CD4-positive, alpha-beta memory T cell (primary cell): Measurements from ENCODE around the gene MAML2. TPM values are rescaled to one million over a fixed set of nuclear protein-coding genes. Genes with fewer than 3 reads are reported as not detected.
"Not testable (repeated sequence)": the region's sequence is repeated elsewhere in the genome, so short reads cannot be mapped to it uniquely, and the experiment has no call there.

Experiments
- CTCF ChIA-PET: fragments of 350-600 bp; sonication (Branson Sonifier 250); formaldehyde crosslinking; loops from one replicate; lab custom pipeline; 2021; ENCODE audit warnings: inconsistent platforms; ENCODE audit not compliant: partially characterized antibody; lab: Charles Lee
- POLR2A ChIA-PET: fragments of 350-600 bp; sonication (Branson Sonifier 250); formaldehyde crosslinking; loops from one replicate; lab custom pipeline; 2021; ENCODE audit not compliant: partially characterized antibody; lab: Charles Lee
- DNase-seq, 5 donors: peaks; one replicate each; pipeline versions ENCODE4 v3.0.0 to v3.0.0-alpha.2; 2020 to 2022; ENCODE audit warnings: mixed read lengths in 1 of 5
- H3K27ac ChIP-seq: one replicate; pipeline ENCODE4 v1.7.0; 2013; ENCODE audit warnings: low read depth, low read length
- H3K27me3 ChIP-seq: 2 replicates; pipeline ENCODE4 v1.7.0; 2013; ENCODE audit warnings: mild to moderate bottlenecking, low read length, moderate library complexity; ENCODE audit not compliant: insufficient read depth
- H3K36me3 ChIP-seq: 2 replicates; pipeline ENCODE4 v1.7.0; 2013; ENCODE audit warnings: mild to moderate bottlenecking, low read length, moderate library complexity; ENCODE audit not compliant: insufficient read depth
- H3K4me1 ChIP-seq: 2 replicates; pipeline ENCODE4 v1.7.0; 2013; ENCODE audit warnings: mild to moderate bottlenecking, low read length, moderate library complexity; ENCODE audit not compliant: insufficient read depth
- H3K4me3 ChIP-seq, 2 donors: one replicate each; pipeline ENCODE4 v1.7.0; 2013; ENCODE audit warnings: low read length in 2 of 2, mild to moderate bottlenecking in 1 of 2
- H3K9me3 ChIP-seq, 2 donors: one replicate each; pipeline ENCODE4 v1.7.0; 2013; ENCODE audit warnings: low read length in 2 of 2, control low read depth in 1 of 2; ENCODE audit not compliant: control insufficient read depth in 1 of 2
- H3K27ac Mint-ChIP-seq, 7 donors: one replicate each; pipeline ENCODE4 v1.8.0; 2020 to 2021; ENCODE audit warnings: mixed read lengths in 7 of 7, mild to moderate bottlenecking in 6 of 7, inconsistent platforms in 3 of 7, moderate library complexity in 3 of 7
- H3K27me3 Mint-ChIP-seq, 2 donors: one replicate each; pipeline ENCODE4 v1.8.0; 2020 to 2021; ENCODE audit warnings: mixed read lengths in 2 of 2
- H3K36me3 Mint-ChIP-seq, 2 donors: one replicate each; pipeline ENCODE4 v1.8.0; 2020 to 2021; ENCODE audit warnings: mixed read lengths in 2 of 2, inconsistent platforms in 1 of 2, mild to moderate bottlenecking in 1 of 2
- H3K4me1 Mint-ChIP-seq, 4 donors: one replicate each; pipeline ENCODE4 v1.8.0; 2020 to 2021; ENCODE audit warnings: mixed read lengths in 4 of 4, mild to moderate bottlenecking in 1 of 4
- H3K4me3 Mint-ChIP-seq, 8 donors: one replicate each; pipeline ENCODE4 v1.8.0; 2020 to 2021; ENCODE audit warnings: mixed read lengths in 8 of 8, mild to moderate bottlenecking in 7 of 8, moderate library complexity in 6 of 8, inconsistent platforms in 3 of 8
- H3K9me3 Mint-ChIP-seq, 8 donors: one replicate each; pipeline ENCODE4 v1.8.0; 2020 to 2021; ENCODE audit warnings: mixed read lengths in 8 of 8, mild to moderate bottlenecking in 5 of 8, inconsistent platforms in 3 of 8, moderate library complexity in 1 of 8
- intact Hi-C: fragments of 100-400 bp; cut with micrococcal nuclease; formaldehyde crosslinking; loops from one replicate; pipeline ENCODE4 v1.15.1; 2023
- polyA plus RNA-seq, 2 donors: library from polyadenylated mRNA; unstranded; fragments of 300-500 nt; fragmentation: Illumina TruSeq; gene quantifications; one replicate each; pipeline ENCODE4 v1.2.3, GENCODE V29; 2021
- total RNA-seq, 2 experiments: library from RNA; stranded (reverse); gene quantifications; one replicate each; pipeline ENCODE4 v1.2.3, GENCODE V29; 2021

MAML2 gene
- total and polyA plus RNA-seq, 4 experiments from 2014 or later, result 1.6 to 38.3 (median 25.5) TPM

DNA sequence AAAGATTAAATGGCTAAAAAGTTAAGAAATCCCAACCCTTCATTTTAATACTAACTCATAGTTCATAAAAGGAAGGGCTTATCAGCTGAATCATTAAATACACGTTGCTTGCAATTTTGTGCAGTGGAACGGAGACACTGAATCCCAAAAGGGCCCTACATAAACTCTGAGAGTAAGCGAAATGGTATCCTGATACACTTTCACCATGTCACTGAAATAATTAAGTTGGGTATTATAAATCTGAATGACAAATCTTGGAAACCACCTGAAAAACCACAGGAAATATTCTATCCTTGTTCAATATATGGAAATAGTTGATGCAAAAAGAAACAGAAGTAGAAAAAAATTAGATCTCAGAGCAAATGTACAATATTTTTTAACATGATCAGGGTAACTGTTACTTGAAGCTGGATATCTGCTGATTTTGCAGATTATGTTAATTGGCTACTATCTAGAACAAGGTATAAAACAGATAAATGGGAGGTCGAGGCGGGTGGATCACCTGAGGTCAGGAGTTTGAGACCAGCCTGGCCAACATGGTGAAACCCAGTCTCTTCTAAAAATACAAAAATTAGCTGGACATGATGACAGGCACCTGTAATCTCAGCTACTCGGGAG is 55.1 kb downstream of the MAML2 start:
- peaks cover 3% of the 10 kb centered on the region for H3K36me3 ChIP-seq
- peaks cover 0 to 3% (median under 1%) of the 10 kb centered on the region in 8 donors for H3K9me3 Mint-ChIP-seq
- ChIA-PET CTCF (interaction anchor here (0.7 to 1.8 kb wide), 2 partner anchors 51 to 154 kb away, joined by 4 to 8 read pairs; no protein-coding TSS in a partner anchor), POLR2A (interaction anchor here (1.9 kb wide), 1 partner anchor 55 kb away, joined by 5 read pairs; the partner anchor contains the start of gene MAML2)
- peaks cover 11 to 13% of the 10 kb centered on the region in 2 donors for H3K36me3 Mint-ChIP-seq
- H3K4me3 Mint-ChIP-seq, result peak overlapping the region in 3 of 8 donors; percentile 4 to 61 (median 9)
- peaks cover 47 to 77% (median 60%) of the 10 kb centered on the region in 4 donors for H3K4me1 Mint-ChIP-seq
- no peak overlapping the region for H3K4me3 ChIP-seq
- peak overlapping the region in 5 of 7 donors; percentile 2 to 61 (median 25) for H3K27ac Mint-ChIP-seq
- H3K4me1 ChIP-seq, result peaks cover 52% of the 10 kb centered on the region
- no peak for DNase-seq
- no peaks in the 10 kb centered on the region for H3K27me3 ChIP-seq
- no peak overlapping the region for H3K27ac ChIP-seq
- no peaks in the 10 kb centered on the region for H3K27me3 Mint-ChIP-seq
- intact Hi-C loops, result no loop called here
- no peaks in the 10 kb centered on the region for H3K9me3 ChIP-seq

DNA sequence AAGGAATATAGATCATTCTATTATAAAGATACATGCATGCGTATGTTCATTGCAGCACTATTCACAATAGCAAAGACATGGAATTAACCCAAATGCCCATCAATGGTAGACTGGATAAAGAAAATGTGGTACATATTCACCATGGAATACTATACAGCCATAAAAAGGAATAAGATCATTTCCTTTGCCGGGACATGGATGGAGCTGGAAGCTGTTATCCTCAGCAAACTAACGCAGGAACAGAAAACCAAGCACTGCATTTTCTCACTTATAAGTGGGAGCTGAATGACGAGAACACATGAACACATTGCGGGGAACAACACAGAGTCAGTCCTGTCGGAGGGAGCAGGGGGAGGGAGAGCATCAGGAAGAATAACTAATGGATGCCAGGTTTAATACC is 57.0 kb downstream of the MAML2 start:
- Mint-ChIP-seq H3K4me3 (peak overlapping the region in 1 of 8 donors; percentile 9), H3K4me1 (peaks cover 42 to 75% (median 57%) of the 10 kb centered on the region in 4 donors), H3K27ac (peak overlapping the region in 2 of 7 donors; percentile 14 to 90), H3K36me3 (peaks cover 17% of the 10 kb centered on the region in 2 donors)
- H3K9me3 Mint-ChIP-seq, POLR2A ChIA-PET, H3K9me3 ChIP-seq, DNase-seq, H3K27ac ChIP-seq, H3K4me3 ChIP-seq, H3K27me3 Mint-ChIP-seq, H3K36me3 ChIP-seq, H3K27me3 ChIP-seq: not testable (repeated sequence)
- intact Hi-C loops, result loop anchor here (2.0 kb wide), 1 partner anchor 13 kb away; no protein-coding TSS in a partner anchor
- peaks cover 54% of the 10 kb centered on the region for H3K4me1 ChIP-seq
- CTCF ChIA-PET, result interaction anchor here (0.6 to 1.8 kb wide), 5 partner anchors 10 to 53 kb away, joined by 3 to 8 read pairs (median 4); no protein-coding TSS in a partner anchor

DNA sequence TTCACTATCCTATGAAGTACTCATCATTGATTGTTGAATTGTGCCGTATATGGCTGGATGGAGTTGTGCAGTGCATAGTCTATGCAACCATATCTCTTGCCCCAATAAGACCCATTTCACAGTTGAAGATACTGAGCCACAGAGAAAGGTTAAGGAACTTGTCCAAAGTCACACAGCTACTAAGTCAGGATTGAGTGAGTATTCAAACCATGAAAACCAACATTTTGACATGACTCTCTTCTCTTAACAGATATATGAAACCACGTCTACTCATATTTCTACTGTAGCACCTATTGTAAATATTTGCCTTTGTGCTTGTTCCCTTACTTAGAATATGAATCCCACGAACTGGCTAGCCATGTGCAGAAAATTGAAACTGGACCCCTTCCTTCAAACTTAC is 58.1 kb downstream of the MAML2 start:
- Mint-ChIP-seq H3K27me3 (no peaks in the 10 kb centered on the region), H3K9me3 (peaks cover 0 to 3% (median under 1%) of the 10 kb centered on the region in 8 donors), H3K4me1 (peaks cover 44 to 75% (median 59%) of the 10 kb centered on the region in 4 donors), H3K4me3 (peak overlapping the region in 2 of 8 donors; percentile 11 to 12), H3K36me3 (peaks cover 17 to 18% of the 10 kb centered on the region in 2 donors), H3K27ac (peak overlapping the region in 1 of 7 donors; percentile 8)
- H3K4me1 ChIP-seq, result peaks cover 65% of the 10 kb centered on the region
- no peak overlapping the region for H3K27ac ChIP-seq
- no peaks in the 10 kb centered on the region for H3K9me3 ChIP-seq
- CTCF ChIA-PET, result no interaction called here
- POLR2A ChIA-PET, result interaction anchor here (0.8 to 1.0 kb wide), 3 partner anchors 10 to 57 kb away, joined by 3 to 4 read pairs (median 3); no protein-coding TSS in a partner anchor
- no peaks in the 10 kb centered on the region for H3K27me3 ChIP-seq
- no peak for DNase-seq
- intact Hi-C loops, result loop anchor here (2.0 kb wide), 1 partner anchor 14 kb away; no protein-coding TSS in a partner anchor
- H3K36me3 ChIP-seq, result peaks cover 3% of the 10 kb centered on the region
- H3K4me3 ChIP-seq, result no peak overlapping the region

DNA sequence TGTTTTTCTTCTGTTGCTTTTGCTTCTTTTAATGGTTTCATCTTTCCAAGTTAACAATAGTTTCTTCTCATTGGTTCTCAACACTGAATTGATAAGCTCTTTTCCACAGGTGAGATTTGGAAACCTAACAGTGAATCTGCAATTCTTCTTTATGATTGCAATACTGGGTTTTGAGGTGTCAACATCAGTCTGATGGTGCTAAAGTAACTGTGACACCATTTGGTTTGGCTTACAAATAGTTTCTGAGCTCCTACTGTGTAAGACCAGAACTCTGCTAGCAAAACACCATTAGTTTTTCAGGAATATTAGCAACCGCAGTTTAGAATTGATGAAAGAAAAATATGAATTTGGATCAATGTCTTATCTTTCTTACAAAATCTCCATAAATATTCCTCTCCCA is 58.6 kb downstream of the MAML2 start:
- Histone ChIP-seq H3K9me3 (no peaks in the 10 kb centered on the region), H3K4me1 (peaks cover 69% of the 10 kb centered on the region), H3K4me3 (no peak overlapping the region), H3K27ac (no peak overlapping the region), H3K27me3 (no peaks in the 10 kb centered on the region), H3K36me3 (peaks cover 3% of the 10 kb centered on the region)
- intact Hi-C loops, result loop anchor here (2.0 kb wide), 1 partner anchor 14 kb away; no protein-coding TSS in a partner anchor
- Mint-ChIP-seq H3K4me3 (peak overlapping the region in 2 of 8 donors; percentile 11 to 20), H3K4me1 (peaks cover 46 to 77% (median 61%) of the 10 kb centered on the region in 4 donors), H3K27me3 (no peaks in the 10 kb centered on the region), H3K9me3 (peaks cover 0 to 3% (median under 1%) of the 10 kb centered on the region in 8 donors), H3K27ac (peak overlapping the region in 1 of 7 donors; percentile 34), H3K36me3 (peaks cover 17 to 18% of the 10 kb centered on the region in 2 donors)
- ChIA-PET CTCF (no interaction called here), POLR2A (interaction anchor here (0.8 to 1.0 kb wide), 3 partner anchors 11 to 57 kb away, joined by 3 to 4 read pairs (median 3); no protein-coding TSS in a partner anchor)
- no peak for DNase-seq

DNA sequence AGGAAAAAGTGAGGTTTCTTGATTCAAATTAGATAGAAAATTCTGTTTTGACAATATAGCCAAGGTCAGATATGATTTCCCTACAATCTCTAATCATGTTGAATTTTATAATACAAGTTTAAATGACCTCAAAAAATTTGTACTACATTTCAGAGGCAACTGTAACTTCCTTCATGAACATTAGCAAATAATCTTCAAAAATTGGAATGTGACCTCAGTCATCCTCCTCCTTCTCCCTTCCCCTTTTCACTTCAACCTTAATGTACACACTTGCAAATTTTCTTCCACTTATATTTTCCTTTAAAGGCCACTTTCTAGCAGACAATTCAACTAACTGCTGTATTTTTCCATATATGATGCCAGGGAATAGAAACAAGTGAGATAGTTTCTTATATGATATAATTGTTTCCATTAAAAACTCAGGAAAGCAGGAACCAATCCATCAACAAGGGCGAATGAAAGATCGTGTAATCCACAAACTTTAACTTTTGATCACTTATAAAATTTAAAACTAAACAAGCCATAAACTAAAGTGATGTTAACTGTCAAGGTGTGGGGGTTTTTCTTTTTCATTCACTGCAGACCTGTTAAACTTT is 60.3 kb downstream of the MAML2 start:
- intact Hi-C loops, result no loop called here
- DNase-seq, result no peak
- ChIA-PET CTCF (no interaction called here), POLR2A (no interaction called here)
- peak overlapping the region in 2 of 8 donors; percentile 7 to 61 for H3K4me3 Mint-ChIP-seq
- H3K9me3 ChIP-seq, result no peaks in the 10 kb centered on the region
- no peaks in the 10 kb centered on the region for H3K27me3 Mint-ChIP-seq
- H3K36me3 ChIP-seq, result peaks cover 7% of the 10 kb centered on the region
- H3K36me3 Mint-ChIP-seq, result peaks cover 15 to 18% of the 10 kb centered on the region in 2 donors
- peaks cover 70% of the 10 kb centered on the region for H3K4me1 ChIP-seq
- no peaks in the 10 kb centered on the region for H3K27me3 ChIP-seq
- H3K4me1 Mint-ChIP-seq, result peaks cover 50 to 83% (median 69%) of the 10 kb centered on the region in 4 donors
- H3K9me3 Mint-ChIP-seq, result peaks cover 0 to 3% (median under 1%) of the 10 kb centered on the region in 8 donors
- H3K27ac Mint-ChIP-seq, result peak overlapping the region in 1 of 7 donors; percentile 26
- no peak overlapping the region for H3K27ac ChIP-seq
- H3K4me3 ChIP-seq, result no peak overlapping the region

DNA sequence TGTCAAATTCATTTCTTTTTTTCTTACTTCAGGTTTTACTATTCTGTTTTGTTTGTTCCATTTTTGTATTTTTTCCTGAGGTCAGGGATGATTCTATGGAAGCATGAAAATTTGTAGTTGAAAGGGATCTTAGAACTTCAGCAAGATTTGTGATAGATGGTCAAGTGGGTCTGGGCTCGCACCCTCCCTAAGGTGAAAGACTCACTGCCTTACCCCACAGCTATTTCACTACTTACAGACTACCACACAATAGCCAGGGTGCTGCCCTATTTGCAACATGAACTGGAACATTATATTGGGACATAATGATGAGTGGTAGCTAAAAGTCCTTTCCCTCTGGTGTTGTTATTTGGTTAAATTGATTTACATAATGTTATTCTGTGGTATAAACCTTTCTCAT is 62.6 kb downstream of the MAML2 start:
- Mint-ChIP-seq H3K9me3 (no peaks in the 10 kb centered on the region), H3K27me3 (no peaks in the 10 kb centered on the region), H3K4me3 (peak overlapping the region in 3 of 8 donors; percentile 34 to 70 (median 50)), H3K36me3 (peaks cover 15 to 17% of the 10 kb centered on the region in 2 donors), H3K4me1 (peaks cover 47 to 77% (median 67%) of the 10 kb centered on the region in 4 donors), H3K27ac (peak overlapping the region in 5 of 7 donors; percentile 3 to 65 (median 44))
- intact Hi-C loops, result no loop called here
- no peak overlapping the region for H3K27ac ChIP-seq
- ChIA-PET CTCF (interaction anchor here (1.2 to 1.9 kb wide), 5 partner anchors 11 to 62 kb away, joined by 3 to 7 read pairs (median 4); partner anchors contain the start of gene MAML2), POLR2A (interaction anchor here (1.0 to 2.9 kb wide), 6 partner anchors 11 to 67 kb away, joined by 3 to 11 read pairs (median 4); partner anchors contain the start of gene MAML2)
- peaks cover 68% of the 10 kb centered on the region for H3K4me1 ChIP-seq
- H3K4me3 ChIP-seq, result no peak overlapping the region
- H3K9me3 ChIP-seq, result no peaks in the 10 kb centered on the region
- peaks cover 7% of the 10 kb centered on the region for H3K36me3 ChIP-seq
- DNase-seq, result no peak
- no peaks in the 10 kb centered on the region for H3K27me3 ChIP-seq
